ENCODE measurements around the gene ARTN. TPM values are rescaled to one million over a fixed set of nuclear protein-coding genes. Genes with fewer than 3 reads are reported as not detected.

ARTN gene
- total RNA-seq, 1 donor from 2014 or later: 0.89 TPM

- Mint-ChIP-seq H3K9me3 (no peaks in the 10 kb centered on the region), H3K36me3 (ENCODE audit: low read depth) (peaks cover 18% of the 10 kb centered on the region), H3K4me3 (peak overlapping the region; percentile 70), H3K4me1 (peaks cover 49% of the 10 kb centered on the region), H3K27ac (ENCODE audit: unreplicated experiment) (no peak overlapping the region), H3K27me3 (ENCODE audit: low read depth) (no peaks in the 10 kb centered on the region)
- TF ChIP-seq CTCF (conservative IDR thresholded peaks at IDR 0.05): no peak
- DNase-seq (ENCODE audit: low read depth, low spot score): no peak
These were observed 47.5 kb downstream of the ARTN start for GRCh38 chr1:43981135-43981491.

- peak overlapping the region; percentile 70 for H3K4me3 Mint-ChIP-seq
These were observed 48.0 kb downstream of the ARTN start for GRCh38 chr1:43981636-43982035.

GRCh38 chr1:43982241-43982640, 48.6 kb downstream of the ARTN start:
- peak overlapping the region; percentile 70 for H3K4me3 Mint-ChIP-seq
- H3K4me1 Mint-ChIP-seq: peaks cover 38% of the 10 kb centered on the region
- H3K27ac Mint-ChIP-seq (ENCODE audit: unreplicated experiment): no peak overlapping the region
- TF ChIP-seq CTCF (conservative IDR thresholded peaks at IDR 0.05): no peak
- no peak for DNase-seq (ENCODE audit: low read depth, low spot score)
- H3K36me3 Mint-ChIP-seq (ENCODE audit: low read depth): peaks cover 14% of the 10 kb centered on the region
- no peaks in the 10 kb centered on the region for H3K27me3 Mint-ChIP-seq (ENCODE audit: low read depth)
- no peaks in the 10 kb centered on the region for H3K9me3 Mint-ChIP-seq

More at GRCh38 chr1:43981636-43982035, 48.0 kb downstream of the ARTN start:
- no peak for TF ChIP-seq CTCF (conservative IDR thresholded peaks at IDR 0.05)
- Mint-ChIP-seq H3K9me3 (no peaks in the 10 kb centered on the region), H3K27ac (ENCODE audit: unreplicated experiment) (no peak overlapping the region), H3K4me1 (peaks cover 44% of the 10 kb centered on the region), H3K36me3 (ENCODE audit: low read depth) (peaks cover 18% of the 10 kb centered on the region), H3K27me3 (ENCODE audit: low read depth) (no peaks in the 10 kb centered on the region)
- no peak for DNase-seq (ENCODE audit: low read depth, low spot score)

- Mint-ChIP-seq H3K9me3 (no peaks in the 10 kb centered on the region), H3K4me1 (peaks cover 32% of the 10 kb centered on the region), H3K27ac (ENCODE audit: unreplicated experiment) (no peak overlapping the region), H3K4me3 (peak overlapping the region; percentile 2), H3K27me3 (ENCODE audit: low read depth) (no peaks in the 10 kb centered on the region), H3K36me3 (ENCODE audit: low read depth) (peaks cover 11% of the 10 kb centered on the region)
- DNase-seq (ENCODE audit: low read depth, low spot score): no peak
- TF ChIP-seq CTCF (conservative IDR thresholded peaks at IDR 0.05): no peak
These were observed 49.2 kb downstream of the ARTN start for GRCh38 chr1:43982808-43983207.

GRCh38 chr1:43983253-43983899, 49.8 kb downstream of the ARTN start:
- Mint-ChIP-seq H3K4me1 (peaks cover 26% of the 10 kb centered on the region), H3K9me3 (no peaks in the 10 kb centered on the region), H3K36me3 (ENCODE audit: low read depth) (peaks cover 11% of the 10 kb centered on the region), H3K4me3 (peak overlapping the region; percentile 28), H3K27me3 (ENCODE audit: low read depth) (no peaks in the 10 kb centered on the region), H3K27ac (ENCODE audit: unreplicated experiment) (no peak overlapping the region)
- no peak for TF ChIP-seq CTCF (conservative IDR thresholded peaks at IDR 0.05)
- DNase-seq (ENCODE audit: low read depth, low spot score): no peak

Measured in neural crest cell (in vitro differentiated cells).